Loucy (cell line): Measurements from ENCODE around the gene TCP10L.

Experiments used
- H2AFZ ChIP-seq: fragments of 200-600 bp; sonication (generic); 2 replicates; pipeline ENCODE4 v1.6.0; 2016; ENCODE audit warnings: antibody characterized with exemption, mild to moderate bottlenecking, low read length, moderate library complexity
- H3F3A ChIP-seq: fragments of 200-600 bp; 2 replicates; pipeline ENCODE4 v1.6.0; 2016; ENCODE audit warnings: antibody characterized with exemption, low read depth, mild to moderate bottlenecking
- H3K27me3 ChIP-seq: fragments of 200-600 bp; sonication (generic); 2 replicates; pipeline ENCODE4 v1.6.1; 2014; ENCODE audit warnings: low read length, mild to moderate bottlenecking; ENCODE audit not compliant: insufficient read depth, poor library complexity, severe bottlenecking
- H3K36me3 ChIP-seq: fragments of 200-600 bp; sonication (generic); 2 replicates; pipeline ENCODE4 v1.6.1; 2016; ENCODE audit warnings: low read length; ENCODE audit not compliant: insufficient read depth
- H3K4me1 ChIP-seq: fragments of 200-600 bp; sonication (generic); 2 replicates; pipeline ENCODE4 v1.5.1; 2014; ENCODE audit warnings: low read length, mild to moderate bottlenecking; ENCODE audit not compliant: insufficient read depth, poor library complexity, severe bottlenecking
- H3K4me2 ChIP-seq: fragments of 200-600 bp; sonication (generic); 2 replicates; pipeline ENCODE4 v1.6.0; 2014; ENCODE audit warnings: antibody characterized with exemption, low read length, low read depth, mild to moderate bottlenecking; ENCODE audit not compliant: poor library complexity, severe bottlenecking
- H3K4me3 ChIP-seq: fragments of 200-600 bp; sonication (generic); 2 replicates; pipeline ENCODE4 v1.5.1; 2014; ENCODE audit warnings: low read length, mild to moderate bottlenecking, mixed read lengths; ENCODE audit not compliant: poor library complexity, severe bottlenecking
- H3K79me2 ChIP-seq: fragments of 200-600 bp; sonication (generic); 2 replicates; pipeline ENCODE4 v1.6.1; 2014; ENCODE audit warnings: low read length; ENCODE audit not compliant: insufficient read depth
- H3K9ac ChIP-seq: fragments of 200-600 bp; sonication (generic); 2 replicates; pipeline ENCODE4 v1.6.0; 2014; ENCODE audit warnings: mild to moderate bottlenecking, low read depth, low read length, moderate library complexity; ENCODE audit not compliant: poor library complexity, severe bottlenecking
- H3K9me2 ChIP-seq: fragments of 200-600 bp; sonication (generic); replicated peaks from 2 replicates; pipeline ENCODE4 v1.6.1; 2016; ENCODE audit warnings: low read depth, low read length, mixed read lengths
- H3K9me3 ChIP-seq: fragments of 200-600 bp; sonication (generic); 2 replicates; pipeline ENCODE4 v1.6.1; 2014; ENCODE audit warnings: mild to moderate bottlenecking, antibody characterized with exemption, low read length, low read depth; ENCODE audit not compliant: insufficient read depth
- H4K20me1 ChIP-seq: fragments of 200-600 bp; sonication (generic); 2 replicates; pipeline ENCODE4 v1.6.0; 2014; ENCODE audit warnings: antibody characterized with exemption, low read length, mild to moderate bottlenecking; ENCODE audit not compliant: insufficient read depth, poor library complexity, severe bottlenecking
- CTCF ChIP-seq: fragments of 200-600 bp; sonication (generic); conservative IDR thresholded peaks from 2 replicates; pipeline ENCODE4 v1.5.1; 2014; ENCODE audit warnings: mild to moderate bottlenecking, antibody characterized with exemption, low read length
- EZH2phosphoT487 ChIP-seq: fragments of 200-600 bp; IDR thresholded peaks from 2 replicates; pipeline ENCODE4 v1.6.1; 2018; ENCODE audit warnings: antibody characterized with exemption, mild to moderate bottlenecking, moderate library complexity, borderline replicate concordance

The TCP10L gene

GRCh38 chr21:32587651-32588050 lies 2.3 kb upstream of the TCP10L start:
- Histone ChIP-seq H3K9me2 (no peaks in the 10 kb centered on the region), H4K20me1 (no peaks in the 10 kb centered on the region), H3K4me3 (no peak overlapping the region), H3K36me3 (no peaks in the 10 kb centered on the region), H3K4me2 (no peak overlapping the region), H2AFZ (no peak overlapping the region), H3K4me1 (no peaks in the 10 kb centered on the region), H3K79me2 (no peaks in the 10 kb centered on the region), H3K9me3 (no peaks in the 10 kb centered on the region), H3K9ac (no peak overlapping the region), H3F3A (no peaks in the 10 kb centered on the region), H3K27me3 (no peaks in the 10 kb centered on the region)
- TF ChIP-seq EZH2phosphoT487 (no peak), CTCF (no peak)

- H3K4me1 ChIP-seq, result no peaks in the 10 kb centered on the region
Measured at GRCh38 chr21:32587120-32587519, 1.8 kb upstream of the TCP10L start.

GRCh38 chr21:32585970-32586369 lies 647 bp upstream of the TCP10L start:
- Histone ChIP-seq H3K4me3 (no peak overlapping the region), H3K27me3 (no peaks in the 10 kb centered on the region), H3K9me3 (no peaks in the 10 kb centered on the region), H3K79me2 (no peaks in the 10 kb centered on the region), H3K9ac (no peak overlapping the region), H3K4me1 (no peaks in the 10 kb centered on the region), H3K4me2 (no peak overlapping the region), H4K20me1 (no peaks in the 10 kb centered on the region), H3K36me3 (no peaks in the 10 kb centered on the region), H3K9me2 (no peaks in the 10 kb centered on the region), H2AFZ (no peak overlapping the region), H3F3A (no peaks in the 10 kb centered on the region)
- TF ChIP-seq CTCF (no peak), EZH2phosphoT487 (no peak)

More at GRCh38 chr21:32587120-32587519, 1.8 kb upstream of the TCP10L start:
- Histone ChIP-seq H3F3A (no peaks in the 10 kb centered on the region), H3K9me2 (no peaks in the 10 kb centered on the region), H3K9ac (no peak overlapping the region), H3K79me2 (no peaks in the 10 kb centered on the region), H3K4me2 (no peak overlapping the region), H3K27me3 (no peaks in the 10 kb centered on the region), H2AFZ (no peak overlapping the region), H4K20me1 (no peaks in the 10 kb centered on the region), H3K36me3 (no peaks in the 10 kb centered on the region), H3K9me3 (no peaks in the 10 kb centered on the region), H3K4me3 (no peak overlapping the region)
- TF ChIP-seq EZH2phosphoT487, result no peak
- no peak for TF ChIP-seq CTCF
